ENCODE measurements around the gene BRD4.

DNA sequence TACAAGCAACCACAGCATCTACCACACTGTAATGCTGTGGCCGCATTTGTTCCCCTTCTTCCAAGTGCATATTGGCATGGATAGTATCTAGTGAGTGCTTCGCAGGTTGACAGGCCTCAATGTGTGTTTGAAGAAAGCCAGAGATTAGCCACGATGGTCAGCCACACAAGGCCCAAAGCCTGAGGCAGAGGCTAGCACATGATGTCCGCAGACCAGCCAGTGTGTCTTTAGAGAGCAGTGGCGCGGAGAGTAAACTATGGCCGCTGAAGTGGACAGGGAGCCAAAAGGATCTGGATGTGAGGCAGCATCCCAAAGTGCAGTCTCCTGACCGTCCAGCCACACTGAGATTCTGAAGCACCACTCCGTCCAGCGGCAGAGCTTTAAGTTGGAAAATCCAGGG is 36.0 kb downstream of the BRD4 start:
- TF ChIP-seq, protein P1, sequence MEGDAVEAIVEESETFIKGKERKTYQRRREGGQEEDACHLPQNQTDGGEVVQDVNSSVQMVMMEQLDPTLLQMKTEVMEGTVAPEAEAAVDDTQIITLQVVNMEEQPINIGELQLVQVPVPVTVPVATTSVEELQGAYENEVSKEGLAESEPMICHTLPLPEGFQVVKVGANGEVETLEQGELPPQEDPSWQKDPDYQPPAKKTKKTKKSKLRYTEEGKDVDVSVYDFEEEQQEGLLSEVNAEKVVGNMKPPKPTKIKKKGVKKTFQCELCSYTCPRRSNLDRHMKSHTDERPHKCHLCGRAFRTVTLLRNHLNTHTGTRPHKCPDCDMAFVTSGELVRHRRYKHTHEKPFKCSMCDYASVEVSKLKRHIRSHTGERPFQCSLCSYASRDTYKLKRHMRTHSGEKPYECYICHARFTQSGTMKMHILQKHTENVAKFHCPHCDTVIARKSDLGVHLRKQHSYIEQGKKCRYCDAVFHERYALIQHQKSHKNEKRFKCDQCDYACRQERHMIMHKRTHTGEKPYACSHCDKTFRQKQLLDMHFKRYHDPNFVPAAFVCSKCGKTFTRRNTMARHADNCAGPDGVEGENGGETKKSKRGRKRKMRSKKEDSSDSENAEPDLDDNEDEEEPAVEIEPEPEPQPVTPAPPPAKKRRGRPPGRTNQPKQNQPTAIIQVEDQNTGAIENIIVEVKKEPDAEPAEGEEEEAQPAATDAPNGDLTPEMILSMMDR (IDR thresholded peaks at IDR 0.05), result no peak
- TF ChIP-seq EP300 (IDR thresholded peaks at IDR 0.05), result no peak

Measured in esophagus muscularis mucosa (tissue), 3 donors.